VCaP (cell line): ENCODE data around the gene AGPAT2.
A peak's percentile ranks its signal among the peaks of the same experiment; 100 is the strongest.

Source experiments
- H3K27ac ChIP-seq: fragments of 450-650 bp; 2 replicates; pipeline ENCODE4 v1.5.1; 2017
- CTCF ChIP-seq: fragments of 450-650 bp; conservative IDR thresholded peaks from 2 replicates; pipeline ENCODE4 v1.5.1; 2017; ENCODE audit warnings: mild to moderate bottlenecking, moderate library complexity

AGPAT2 gene

GRCh38 chr9:136624184-136624951 lies 62.9 kb downstream of the AGPAT2 start:
- no peak for TF ChIP-seq CTCF
- peak overlapping the region; percentile 58; the same call in 1 of the 2 replicates for H3K27ac ChIP-seq

- no peak overlapping the region for H3K27ac ChIP-seq
- TF ChIP-seq CTCF: no peak
Observed at GRCh38 chr9:136623842-136624183, 63.4 kb downstream of the AGPAT2 start.
